Endothelial cell of umbilical vein (primary cell): ENCODE data around the gene SMTNL2. TPM values are rescaled to one million over a fixed set of nuclear protein-coding genes. Genes with fewer than 3 reads are reported as not detected.

Experiments used
- BruUV-seq: library from RNA; stranded (reverse); fragments of 400-500 nt; replicated peaks from 2 replicates; lab custom pipeline; 2021; lab: Mats Ljungman, UMichigan
- CTCF ChIA-PET: fragments of 300-600, 350-600 bp; sonication (Branson Sonifier 250); formaldehyde crosslinking; loops from one replicate; lab custom pipeline; 2021; ENCODE audit warnings: antibody characterized with exemption, inconsistent platforms; lab: Charles Lee
- POLR2A ChIA-PET: fragments of 300-600, 350-600 bp; sonication (Branson Sonifier 250); formaldehyde crosslinking; loops from one replicate; lab custom pipeline; 2021; ENCODE audit warnings: antibody characterized with exemption, inconsistent platforms; lab: Charles Lee
- DNase-seq: peaks from one replicate; pipeline ENCODE4 v3.0.0-alpha.2; 2011; ENCODE audit warnings: low read depth, low spot score
- FAIRE-seq: peaks from 2 replicates; lab custom pipeline; 2011; peaks lifted over from hg19 to GRCh38; lab: Jason Lieb, UNC
- H2AFZ ChIP-seq: 2 replicates; pipeline ENCODE4 v1.6.0; 2012; ENCODE audit warnings: low read depth, low read length, control low read depth, inconsistent platforms
- H3K27ac ChIP-seq: 2 replicates; pipeline ENCODE4 v1.5.1; 2011; ENCODE audit warnings: low read depth, mild to moderate bottlenecking, control low read depth, low read length, moderate library complexity; ENCODE audit not compliant: insufficient read depth
- H3K27me3 ChIP-seq, 2 experiments: 2 replicates each; pipeline versions ENCODE4 v1.6.0 to v1.6.1; 2011; ENCODE audit warnings: low read length in 2 of 2, mixed read lengths in 1 of 2; ENCODE audit not compliant: control insufficient read depth in 2 of 2, insufficient read depth in 2 of 2
- H3K36me3 ChIP-seq, 2 experiments: 2 replicates in 1 of 2; 3 replicates in 1 of 2; pipeline ENCODE4 v1.5.1; 2011; ENCODE audit warnings: low read length in 2 of 2, mild to moderate bottlenecking in 1 of 2, moderate library complexity in 1 of 2; ENCODE audit not compliant: control insufficient read depth in 2 of 2, insufficient read depth in 2 of 2; ENCODE audit errors: extremely low read depth in 1 of 2
- H3K4me1 ChIP-seq: 3 replicates; pipeline ENCODE4 v1.5.1; 2011; ENCODE audit warnings: mild to moderate bottlenecking, low read length; ENCODE audit not compliant: control insufficient read depth, insufficient read depth; ENCODE audit errors: extremely low read depth
- H3K4me2 ChIP-seq: 2 replicates; pipeline ENCODE4 v1.6.1; 2011; ENCODE audit warnings: low read length, control low read depth, mixed read lengths; ENCODE audit not compliant: insufficient read depth
- H3K4me3 ChIP-seq, 3 experiments: fragments of 200-600 bp in 1 of 3; sonication (generic), shearing (Covaris generic) in 1 of 3; replicated peaks in 1 of 3; 2 replicates each; pipeline ENCODE4 v1.5.1; 2011 to 2016; ENCODE audit warnings: control low read depth in 3 of 3, low read length in 3 of 3, mild to moderate bottlenecking in 2 of 3, inconsistent platforms in 1 of 3, low read depth in 1 of 3, moderate library complexity in 1 of 3; ENCODE audit not compliant: insufficient read depth in 1 of 3
- H3K79me2 ChIP-seq: 2 replicates; pipeline ENCODE4 v1.6.0; 2012; ENCODE audit warnings: low read length, inconsistent platforms; ENCODE audit not compliant: control insufficient read depth, insufficient read depth
- H3K9ac ChIP-seq: replicated peaks from 2 replicates; pipeline ENCODE3; 2011; ENCODE audit warnings: low read length, control low read depth; ENCODE audit not compliant: insufficient read depth; ENCODE audit errors: extremely low read depth
- H3K9me1 ChIP-seq: replicated peaks from 3 replicates; pipeline ENCODE4 v1.6.0; 2011; ENCODE audit warnings: mild to moderate bottlenecking, low read length; ENCODE audit not compliant: control insufficient read depth, insufficient read depth; ENCODE audit errors: extremely low read depth
- H3K9me3 ChIP-seq: replicated peaks from 2 replicates; pipeline ENCODE4 v1.5.1; 2012; ENCODE audit warnings: low read length, inconsistent platforms; ENCODE audit not compliant: control insufficient read depth, insufficient read depth
- H4K20me1 ChIP-seq: replicated peaks from 2 replicates; pipeline ENCODE3; 2011; ENCODE audit warnings: mild to moderate bottlenecking, low read length; ENCODE audit not compliant: control insufficient read depth, insufficient read depth; ENCODE audit errors: extremely low read depth
- EZH2 ChIP-seq: IDR thresholded peaks from 2 replicates; pipeline ENCODE4 v1.6.1; 2012; ENCODE audit warnings: borderline replicate concordance, low read depth, mild to moderate bottlenecking, moderate library complexity, low read length, inconsistent platforms; ENCODE audit not compliant: severe bottlenecking
- FOS ChIP-seq: IDR thresholded peaks from 2 replicates; pipeline ENCODE4 v1.6.1; 2011; ENCODE audit warnings: mild to moderate bottlenecking, low read length, moderate library complexity, borderline replicate concordance; ENCODE audit not compliant: insufficient read depth
- GATA2 ChIP-seq: IDR thresholded peaks from 2 replicates; pipeline ENCODE4 v1.7.0; 2011; ENCODE audit warnings: low read depth, mild to moderate bottlenecking, moderate library complexity, mixed read lengths, low read length; ENCODE audit not compliant: insufficient read length, insufficient read depth
- JUN ChIP-seq: IDR thresholded peaks from 2 replicates; pipeline ENCODE4 v1.6.1; 2011; ENCODE audit warnings: borderline replicate concordance, low read depth; ENCODE audit not compliant: insufficient read length, insufficient read depth
- POLR2A ChIP-seq: IDR thresholded peaks from 2 replicates; pipeline ENCODE4 v1.6.1; 2012; ENCODE audit warnings: low read depth, mild to moderate bottlenecking, control low read depth, low read length
- POLR2AphosphoS5 ChIP-seq: IDR thresholded peaks from 2 replicates; pipeline ENCODE4 v1.6.1; 2012; ENCODE audit warnings: low read depth, mild to moderate bottlenecking, control low read depth, low read length, moderate library complexity; ENCODE audit not compliant: insufficient read depth
- dilution Hi-C: fragments of 300-500 bp; cut with MboI; formaldehyde crosslinking; loops from one replicate; pipeline ENCODE4 v1.15.0; 2019; ENCODE audit warnings: low sequenced_read_pairs; ENCODE audit not compliant: extremely low pct_ligation_motif_present
- intact Hi-C: fragments of 100-400 bp; cut with micrococcal nuclease; formaldehyde crosslinking; loops from one replicate; pipeline ENCODE4 v1.10.0; 2022
- polyA plus RNA-seq, 4 experiments: library from polyadenylated mRNA; depleted of rRNA in 3 of 4; stranded (reverse) in 3 of 4; unstranded in 1 of 4; fragments of >200 nt; gene quantifications; 2 replicates each; pipeline versions ENCODE4 v1.2.1 to v1.2.3, GENCODE V29; 2011 to 2012; ENCODE audit warnings: missing spikeins in 1 of 4
- total RNA-seq: library from RNA; stranded (reverse); gene quantifications from 2 replicates; pipeline ENCODE4 v1.2.3, GENCODE V29; 2021
- TF ChIP-seq, protein P1 (sequence below), 2 donors: IDR thresholded peaks; 1 replicate in 1 of 2; 2 replicates in 1 of 2; pipeline ENCODE4 v1.5.1; 2011; ENCODE audit warnings: low read length in 2 of 2, mild to moderate bottlenecking in 2 of 2, moderate library complexity in 2 of 2, control low read depth in 1 of 2, inconsistent platforms in 1 of 2, low read depth in 1 of 2; ENCODE audit not compliant: insufficient read depth in 1 of 2; ENCODE audit errors: extremely low read depth in 1 of 2

The SMTNL2 gene
- total and polyA plus RNA-seq, 2 donors (not counting 3 experiments of a cell fraction or from before 2014, with no cell fraction given) = not detected

DNA sequence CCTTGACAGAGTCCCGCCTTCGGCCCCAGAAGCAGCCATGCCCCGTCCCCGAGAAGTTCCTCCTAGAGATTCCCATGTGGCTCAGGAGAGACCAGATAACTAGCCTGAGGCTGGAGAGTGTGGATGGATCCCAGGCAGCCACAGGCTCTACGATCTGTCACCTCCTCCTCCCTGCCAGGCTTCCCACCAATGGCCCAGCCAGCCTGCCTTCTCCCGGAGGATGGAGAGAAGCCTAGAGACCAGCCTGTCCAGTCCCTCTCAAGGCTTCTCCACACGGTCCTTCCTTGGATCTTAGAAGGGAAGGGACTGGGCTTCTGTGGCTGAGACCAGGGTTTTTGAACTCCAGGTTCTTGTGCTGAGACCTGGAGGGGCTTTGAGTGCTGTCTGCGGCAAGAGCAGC, 1.6 kb upstream of the SMTNL2 start:
- POLR2A ChIA-PET = no interaction called here
- no peaks in the 10 kb centered on the region for H4K20me1 ChIP-seq
- intact Hi-C loops (no loop called here), dilution Hi-C loops (no loop called here)
- no peak overlapping the region for H3K4me3 ChIP-seq
- H3K4me2 ChIP-seq = no peak overlapping the region
- H3K27ac ChIP-seq = no peak overlapping the region
- no peak overlapping the region for H3K9ac ChIP-seq
- no peaks in the 10 kb centered on the region for H3K79me2 ChIP-seq
- no peaks in the 10 kb centered on the region for H3K9me1 ChIP-seq
- no peak for FAIRE-seq
- no peaks in the 10 kb centered on the region for H3K9me3 ChIP-seq
- no TSS peak for BruUV-seq
- TF ChIP-seq POLR2AphosphoS5 = no peak
- no peak for TF ChIP-seq GATA2
- no peak for TF ChIP-seq JUN
- TF ChIP-seq EZH2 = no peak
- no peak for TF ChIP-seq FOS
- TF ChIP-seq, protein P1, sequence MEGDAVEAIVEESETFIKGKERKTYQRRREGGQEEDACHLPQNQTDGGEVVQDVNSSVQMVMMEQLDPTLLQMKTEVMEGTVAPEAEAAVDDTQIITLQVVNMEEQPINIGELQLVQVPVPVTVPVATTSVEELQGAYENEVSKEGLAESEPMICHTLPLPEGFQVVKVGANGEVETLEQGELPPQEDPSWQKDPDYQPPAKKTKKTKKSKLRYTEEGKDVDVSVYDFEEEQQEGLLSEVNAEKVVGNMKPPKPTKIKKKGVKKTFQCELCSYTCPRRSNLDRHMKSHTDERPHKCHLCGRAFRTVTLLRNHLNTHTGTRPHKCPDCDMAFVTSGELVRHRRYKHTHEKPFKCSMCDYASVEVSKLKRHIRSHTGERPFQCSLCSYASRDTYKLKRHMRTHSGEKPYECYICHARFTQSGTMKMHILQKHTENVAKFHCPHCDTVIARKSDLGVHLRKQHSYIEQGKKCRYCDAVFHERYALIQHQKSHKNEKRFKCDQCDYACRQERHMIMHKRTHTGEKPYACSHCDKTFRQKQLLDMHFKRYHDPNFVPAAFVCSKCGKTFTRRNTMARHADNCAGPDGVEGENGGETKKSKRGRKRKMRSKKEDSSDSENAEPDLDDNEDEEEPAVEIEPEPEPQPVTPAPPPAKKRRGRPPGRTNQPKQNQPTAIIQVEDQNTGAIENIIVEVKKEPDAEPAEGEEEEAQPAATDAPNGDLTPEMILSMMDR (IDR thresholded peaks at IDR 0.05; ENCODE audit: extremely low read depth in 1 of 2, insufficient read depth in 1 of 2, low read depth in 1 of 2, low read length in 2 of 2) = no peak
- no peak for TF ChIP-seq POLR2A
- H3K4me1 ChIP-seq = no peaks in the 10 kb centered on the region
- no peak overlapping the region for H2AFZ ChIP-seq
- CTCF ChIA-PET = interaction anchor here (0.7 to 4.8 kb wide), 2 partner anchors 15 to 17 kb away, joined by 3 to 41 read pairs; no protein-coding TSS in a partner anchor
- H3K36me3 ChIP-seq = no peaks in the 10 kb centered on the region
- peaks cover 29 to 35% of the 10 kb centered on the region in 2 experiments for H3K27me3 ChIP-seq
- no peak for DNase-seq
